Breast epithelium (tissue), 3 donors: ENCODE results near the gene FAM135A.

Experiments used
- CTCF ChIP-seq, 3 donors: fragments of 450-650 bp; IDR thresholded peaks; one replicate each; pipeline ENCODE4 v1.5.1; 2016 to 2017; ENCODE audit warnings: antibody characterized with exemption in 3 of 3, mild to moderate bottlenecking in 3 of 3, moderate library complexity in 3 of 3
- POLR2A ChIP-seq: fragments of 450-650 bp; IDR thresholded peaks from one replicate; pipeline ENCODE4 v1.6.1; 2016; ENCODE audit warnings: antibody characterized with exemption, mild to moderate bottlenecking, moderate library complexity
- POLR2AphosphoS5 ChIP-seq, 3 donors: sonication (generic); formaldehyde crosslinking; IDR thresholded peaks; one replicate each; pipeline ENCODE4 v1.6.1; 2017; ENCODE audit warnings: antibody characterized with exemption in 3 of 3

- TF ChIP-seq CTCF (IDR thresholded peaks at IDR 0.05) (no peak), POLR2A (no peak), POLR2AphosphoS5 (IDR thresholded peaks at IDR 0.05) (no peak)
Observed at GRCh38 chr6:70370496-70370895, 42.8 kb upstream of the FAM135A start.
